NCI-H460 (cell line): Measurements from ENCODE around the gene ZNF362. TPM values are rescaled to one million over a fixed set of nuclear protein-coding genes. Genes with fewer than 3 reads are reported as not detected.

Experiments used
- DNase-seq: peaks from one replicate; pipeline ENCODE4 v3.0.0-alpha.2; 2016; ENCODE audit warnings: low read depth; ENCODE audit errors: extremely low read depth
- small RNA-seq, 2 experiments: library from RNA; depleted of rRNA; stranded (forward); fragments of <200 nt; gene quantifications; one replicate each; pipeline ENCODE3, GENCODE V24; 2014
- total RNA-seq: library from RNA; depleted of rRNA; stranded (reverse); fragments of >200 nt; shearing (Covaris generic); gene quantifications from 2 replicates; pipeline ENCODE4 v1.2.3, GENCODE V29; 2014; rRNA removed

The ZNF362 gene
- total RNA-seq, 1 experiment from 2014 or later = 1.1 TPM

GRCh38 chr1:33341190-33341589, 84.9 kb downstream of the ZNF362 start:
- no peak for DNase-seq

GRCh38 chr1:33342041-33342723, 85.9 kb downstream of the ZNF362 start:
- DNase-seq = peak; percentile 36

- no peak for DNase-seq
Measured at GRCh38 chr1:33343539-33343938, 87.2 kb downstream of the ZNF362 start.

DNA sequence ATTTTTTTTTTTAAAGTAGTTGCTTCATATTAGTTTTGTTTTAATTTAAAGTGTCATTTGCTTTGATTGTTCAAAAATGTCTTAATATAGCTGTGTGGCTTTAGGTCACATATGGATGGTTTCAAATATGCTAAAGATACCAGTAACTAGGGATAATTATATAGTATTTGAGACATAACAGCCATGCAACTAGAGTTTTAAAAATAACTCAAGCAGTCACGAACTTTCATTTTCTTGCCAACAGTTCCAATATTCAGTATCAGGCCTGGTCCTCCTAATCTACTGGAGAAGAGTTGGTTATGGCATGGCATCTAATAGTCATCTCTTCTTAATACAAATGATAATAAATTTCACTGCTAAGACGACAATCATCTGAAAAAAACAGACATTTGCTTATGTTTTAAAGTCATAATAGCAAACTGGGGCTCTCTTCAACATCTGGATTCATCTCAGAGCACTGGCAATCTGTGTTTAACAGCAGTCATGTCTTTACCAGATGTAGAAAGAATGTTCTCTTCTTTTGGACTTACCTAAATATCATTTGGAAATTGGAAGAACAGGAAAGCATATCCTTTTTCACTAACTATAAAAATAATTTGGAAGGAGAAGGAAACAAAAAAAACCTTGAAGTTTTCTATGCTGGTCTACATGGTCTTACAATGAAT, 88.7 kb downstream of the ZNF362 start:
- DNase-seq = no peak

DNA sequence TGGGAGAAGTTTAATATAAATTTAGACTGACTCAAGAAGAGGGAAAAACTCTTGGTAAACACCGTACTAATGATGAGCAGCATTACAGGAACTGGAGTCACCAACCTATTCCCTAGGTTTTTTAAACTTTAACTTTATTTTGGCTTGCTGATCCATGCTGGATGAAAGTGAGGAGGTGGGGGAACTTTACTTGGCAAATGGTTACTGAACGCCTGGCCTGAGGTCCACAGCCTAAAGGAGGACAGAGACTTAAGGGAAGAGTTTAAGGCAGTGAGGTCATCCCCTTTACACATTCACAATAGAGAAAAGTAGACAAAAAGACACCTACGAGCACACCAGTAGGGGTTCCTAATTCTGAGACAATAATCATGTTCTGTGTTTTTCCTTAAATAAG, 90.2 kb downstream of the ZNF362 start:
- DNase-seq = no peak

DNA sequence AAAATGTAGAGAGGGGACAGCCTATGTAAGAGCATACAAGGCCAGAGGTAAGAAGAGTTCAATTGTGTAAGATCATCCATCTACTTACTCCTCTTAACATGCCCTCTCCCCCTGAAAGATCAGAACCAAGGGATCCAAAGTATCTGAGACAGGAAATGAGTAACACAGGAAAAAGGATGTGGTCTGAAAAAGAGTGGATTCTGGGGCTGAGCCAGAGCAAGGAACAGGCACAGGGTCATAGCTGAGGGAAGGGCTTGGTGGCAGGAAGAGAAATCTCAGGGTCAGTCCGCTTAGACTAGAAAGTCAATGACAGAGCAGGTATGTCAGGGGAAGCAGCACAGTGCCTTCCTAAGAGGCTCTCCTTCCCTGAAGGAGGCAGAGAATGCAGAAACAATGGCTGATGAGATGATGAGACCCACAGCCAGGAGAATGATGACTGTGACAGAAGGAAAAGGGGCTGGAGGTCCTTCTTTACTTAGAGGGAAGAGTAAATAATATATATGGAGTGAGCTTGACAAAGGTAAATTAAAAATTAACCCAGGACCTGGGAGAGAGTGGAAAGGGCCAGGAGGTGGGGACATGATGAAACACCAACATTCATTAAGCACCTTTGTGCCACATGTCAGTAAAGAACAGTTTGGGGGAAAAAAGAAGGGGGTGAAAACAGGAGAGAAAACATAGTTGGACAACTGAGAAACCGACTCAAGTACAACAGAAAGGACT, 90.8 kb downstream of the ZNF362 start:
- DNase-seq = peak; percentile 36

GRCh38 chr1:33347650-33347992, 91.3 kb downstream of the ZNF362 start:
- no peak for DNase-seq

GRCh38 chr1:33348194-33348593, 91.9 kb downstream of the ZNF362 start:
- no peak for DNase-seq

GRCh38 chr1:33348676-33349080, 92.4 kb downstream of the ZNF362 start:
- DNase-seq = no peak

- DNase-seq = peak; percentile 24
Measured at GRCh38 chr1:33349081-33349759, 92.9 kb downstream of the ZNF362 start.

DNA sequence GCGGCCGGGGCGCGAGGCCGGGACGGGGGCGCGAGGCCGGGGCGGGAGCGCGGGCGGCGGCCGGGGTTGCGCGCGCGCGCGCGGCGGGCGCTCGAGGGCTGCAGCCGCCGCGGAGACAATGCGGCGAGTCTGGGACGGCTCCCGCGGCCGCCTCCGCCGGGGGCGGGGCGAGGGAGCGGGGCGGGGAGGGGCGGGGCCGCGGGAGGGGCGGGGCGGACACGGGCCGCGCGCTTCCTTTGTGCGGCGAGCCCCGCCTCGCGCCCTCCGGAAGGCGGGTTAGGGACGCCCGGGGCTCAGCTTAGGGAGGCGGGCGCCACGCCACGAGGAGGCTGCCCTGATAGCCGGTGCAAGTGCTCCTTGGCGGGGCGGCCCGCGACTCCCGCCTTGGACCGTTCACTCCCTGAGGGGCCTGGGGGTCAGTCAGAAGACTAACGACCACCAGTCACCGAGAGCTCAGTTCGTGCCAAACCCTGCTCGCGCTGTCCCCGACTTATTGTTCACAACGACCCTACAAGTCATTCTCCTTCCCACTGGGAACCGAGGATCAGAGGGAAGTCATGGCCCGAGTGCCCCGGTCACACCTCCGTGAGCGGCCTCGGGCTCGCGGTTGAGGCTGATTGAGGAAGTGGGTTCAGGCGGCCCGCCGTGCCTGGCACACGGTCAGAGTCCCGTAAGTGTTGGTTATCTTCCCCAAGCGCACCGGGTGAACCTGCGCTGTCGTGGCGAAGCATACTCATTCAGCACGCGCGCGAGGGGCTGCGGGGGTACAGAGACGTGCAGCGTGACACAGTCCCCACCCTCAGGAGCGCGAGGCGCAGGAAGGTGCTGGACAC, 93.7 kb downstream of the ZNF362 start:
- DNase-seq = peak; percentile 71

Small RNAs within 50 kb of the gene (small RNA-seq; reads per million reads assigned to genes)
- gene RN7SKP16 = 0 to 0.23 reads per million in 2 experiments

Other genes starting within 250 kb of the ZNF362 start
- gene AK2, start 219.6 kb upstream of the ZNF362 start, total RNA-seq = 204 and 212 TPM in 2 replicates
- 1.6 and 2.4 TPM in 2 replicates for gene AZIN2, start 175.3 kb upstream of the ZNF362 start, total RNA-seq
- gene TRIM62, start 74.4 kb upstream of the ZNF362 start, total RNA-seq = 0.37 and 0.95 TPM in 2 replicates
- not detected in 2 replicates for gene A3GALT2, start 64.6 kb downstream of the ZNF362 start, total RNA-seq
- 46.3 and 49.9 TPM in 2 replicates for gene PHC2, start 174.6 kb downstream of the ZNF362 start, total RNA-seq
- 2.7 and 3.2 TPM in 2 replicates for gene ZSCAN20, start 216.2 kb downstream of the ZNF362 start, total RNA-seq